PC-3 (cell line): ENCODE measurements around the gene INCA1. TPM values are rescaled to one million over a fixed set of nuclear protein-coding genes. Genes with fewer than 3 reads are reported as not detected.

Experiments
- ATAC-seq: fragments of 200-7000 bp; cut with Tn5 transposase; 2 replicates; pipeline ENCODE4 v1.9.1; 2020; ENCODE audit warnings: mild to moderate bottlenecking, moderate library complexity
- BruUV-seq: library from RNA; stranded (reverse); fragments of 400-500 nt; replicated peaks from 2 replicates; lab custom pipeline; 2021; lab: Mats Ljungman, UMichigan
- CTCF ChIA-PET: fragments of 300-600 bp; sonication (Branson Sonifier 250); formaldehyde crosslinking; loops from one replicate; lab custom pipeline; 2022; ENCODE audit warnings: antibody characterized with exemption; lab: Charles Lee
- POLR2A ChIA-PET: fragments of 300-600 bp; sonication (Branson Sonifier 250); formaldehyde crosslinking; loops from one replicate; lab custom pipeline; 2022; ENCODE audit warnings: antibody characterized with exemption; ENCODE audit not compliant: unreplicated experiment; lab: Charles Lee
- DNase-seq: peaks from one replicate; pipeline ENCODE4 v3.0.0-alpha.2; 2015
- H2AFZ ChIP-seq: fragments of 300-600 bp; sonication (generic); 2 replicates; pipeline ENCODE4 v1.6.0; 2016; ENCODE audit warnings: antibody characterized with exemption, low read length
- H3F3A ChIP-seq: fragments of 300-600 bp; sonication (generic); one replicate; pipeline ENCODE4 v1.6.0; 2017; ENCODE audit warnings: antibody characterized with exemption, low read length, control low read depth, mild to moderate bottlenecking; ENCODE audit not compliant: unreplicated experiment
- H3K27ac ChIP-seq: fragments of 300-600 bp; sonication (generic); 2 replicates; pipeline ENCODE4 v1.5.1; 2016; ENCODE audit warnings: mild to moderate bottlenecking, low read length
- H3K27me3 ChIP-seq: fragments of 300-600 bp; sonication (generic); 2 replicates; pipeline ENCODE4 v1.6.1; 2016; ENCODE audit warnings: low read length, mixed read lengths
- H3K36me3 ChIP-seq: fragments of 300-600 bp; sonication (generic); 2 replicates; pipeline ENCODE4 v1.6.1; 2016; ENCODE audit warnings: low read depth, mixed run types, low read length, mixed read lengths
- H3K4me1 ChIP-seq: fragments of 300-600 bp; sonication (generic); 2 replicates; pipeline ENCODE4 v1.5.1; 2016; ENCODE audit warnings: low read length; ENCODE audit not compliant: insufficient read depth
- H3K4me2 ChIP-seq: fragments of 300-600 bp; sonication (generic); 2 replicates; pipeline ENCODE4 v1.6.0; 2016; ENCODE audit warnings: low read length
- H3K4me3 ChIP-seq: fragments of 300-600 bp; sonication (generic); 2 replicates; pipeline ENCODE4 v1.5.1; 2016; ENCODE audit warnings: mild to moderate bottlenecking, low read length, mixed read lengths
- H3K79me2 ChIP-seq: fragments of 300-600 bp; sonication (generic); 2 replicates; pipeline ENCODE4 v1.6.1; 2017; ENCODE audit warnings: low read length, mixed read lengths
- H3K9ac ChIP-seq: fragments of 300-600 bp; sonication (generic); 2 replicates; pipeline ENCODE4 v1.6.0; 2016; ENCODE audit warnings: mild to moderate bottlenecking, low read length
- H3K9me2 ChIP-seq: fragments of 300-600 bp; sonication (generic); replicated peaks from 2 replicates; pipeline ENCODE4 v1.6.1; 2016; ENCODE audit warnings: mixed run types, low read length, mixed read lengths
- H3K9me3 ChIP-seq: fragments of 300-600 bp; sonication (generic); 2 replicates; pipeline ENCODE4 v1.6.1; 2016; ENCODE audit warnings: low read length, mixed read lengths
- H4K20me1 ChIP-seq: fragments of 300-600 bp; sonication (generic); 2 replicates; pipeline ENCODE4 v1.6.1; 2016; ENCODE audit warnings: low read length, mixed read lengths
- CTCF ChIP-seq: fragments of 300-600 bp; sonication (generic); conservative IDR thresholded peaks from 2 replicates; pipeline ENCODE4 v1.5.1; 2017; ENCODE audit warnings: antibody characterized with exemption, low read depth, mild to moderate bottlenecking, low read length
- EZH2 ChIP-seq: fragments of 300-600 bp; sonication (generic); IDR thresholded peaks from one replicate; pipeline ENCODE4 v1.6.1; 2017; ENCODE audit warnings: antibody characterized with exemption, mild to moderate bottlenecking, low read length; ENCODE audit not compliant: unreplicated experiment
- EZH2phosphoT487 ChIP-seq: fragments of 300-600 bp; sonication (generic); IDR thresholded peaks from 2 replicates; pipeline ENCODE4 v1.6.1; 2018; ENCODE audit warnings: mild to moderate bottlenecking, antibody characterized with exemption, low read length, borderline replicate concordance
- intact Hi-C: fragments of 100-400 bp; cut with micrococcal nuclease; formaldehyde crosslinking; loops from 2 replicates; pipeline ENCODE4 v1.9.0; 2023
- microRNA-seq: library from miRNA; unstranded; fragments of <30 nt; microRNA quantifications from one replicate; pipeline ENCODE4 v1.1.0, GENCODE V29; 2020; ENCODE audit not compliant: unreplicated experiment
- total RNA-seq: library from RNA; depleted of rRNA; stranded (reverse); fragments of >200 nt; gene quantifications from 2 replicates; pipeline ENCODE4 v1.2.3, GENCODE V29; 2014; rRNA removed

Gene INCA1
- total RNA-seq, 1 experiment from 2014 or later, result not detected

- H3F3A ChIP-seq, result no peaks in the 10 kb centered on the region
- DNase-seq (no peak), ATAC-seq (no peak)
- H3K36me3 ChIP-seq, result peaks cover 14% of the 10 kb centered on the region; the same call in 1 of the 2 replicates
- TSS peak; percentile 23 for BruUV-seq
- peak overlapping the region; percentile 97 for H3K4me2 ChIP-seq
- H3K9me3 ChIP-seq, result no peaks in the 10 kb centered on the region
- H3K4me3 ChIP-seq, result peak overlapping the region; percentile 91
- intact Hi-C loops, result no loop called here
- peak overlapping the region; percentile 76 for H2AFZ ChIP-seq
- no peak for TF ChIP-seq EZH2
- TF ChIP-seq EZH2phosphoT487, result no peak
- TF ChIP-seq CTCF, result no peak
- ChIA-PET POLR2A (interaction anchor here (0.5 to 0.8 kb wide), 2 partner anchors 10 to 602 kb away, joined by 3 to 17 read pairs; partner anchors contain the start of gene PFN1), CTCF (interaction anchor here (1.1 to 2.4 kb wide), 3 partner anchors 11 to 148 kb away, joined by 3 to 18 read pairs (median 4); no protein-coding TSS in a partner anchor)
- peak overlapping the region; percentile 87 for H3K27ac ChIP-seq
- H3K9me2 ChIP-seq, result no peaks in the 10 kb centered on the region
- no peaks in the 10 kb centered on the region for H4K20me1 ChIP-seq
- peak overlapping the region; percentile 98 for H3K9ac ChIP-seq
- H3K4me1 ChIP-seq, result peaks cover 22% of the 10 kb centered on the region
- no peaks in the 10 kb centered on the region for H3K27me3 ChIP-seq
- peaks cover 55% of the 10 kb centered on the region for H3K79me2 ChIP-seq
Observed at GRCh38 chr17:4938688-4939545, 58.4 kb downstream of the INCA1 start.

Small RNAs within 50 kb of the gene (microRNA-seq; reads per million reads assigned to microRNA genes)
- gene MIR6864, result not detected
- not detected for gene MIR6865

Other genes with a start within 250 kb of the INCA1 start
- gene TM4SF5, start 225.6 kb downstream of the INCA1 start, total RNA-seq, result not detected in 2 replicates
- 1.2 and 3.1 TPM in 2 replicates for gene VMO1, start 211.2 kb downstream of the INCA1 start, total RNA-seq
- 0.98 TPM in 1 of 2 replicates, not detected in the other for gene GLTPD2, start 208.6 kb downstream of the INCA1 start, total RNA-seq
- gene PSMB6, start 201.4 kb downstream of the INCA1 start, total RNA-seq, result 281 and 405 TPM in 2 replicates
- gene PLD2, start 190.4 kb downstream of the INCA1 start, total RNA-seq, result 24.3 and 27.3 TPM in 2 replicates
- gene MINK1, start 164.2 kb downstream of the INCA1 start, total RNA-seq, result 44.5 and 64.8 TPM in 2 replicates
- gene C17orf107, start 98.0 kb downstream of the INCA1 start, total RNA-seq, result 0.35 and 0.36 TPM in 2 replicates
- 0.11 TPM in 1 of 2 replicates, not detected in the other for gene CHRNE, start 94.4 kb downstream of the INCA1 start, total RNA-seq
- not detected in 2 replicates for gene GP1BA, start 65.2 kb downstream of the INCA1 start, total RNA-seq
- 64.3 and 72.1 TPM in 2 replicates for gene SLC25A11, start 57.5 kb downstream of the INCA1 start, total RNA-seq
- gene RNF167, start 57.3 kb downstream of the INCA1 start, total RNA-seq, result 37.8 and 43.1 TPM in 2 replicates
- gene PFN1, start 49.0 kb downstream of the INCA1 start, total RNA-seq, result 1,914 and 2,339 TPM in 2 replicates
- gene ENO3, start 46.4 kb downstream of the INCA1 start, total RNA-seq, result 2.4 and 7.5 TPM in 2 replicates
- gene SPAG7, start 29.7 kb downstream of the INCA1 start, total RNA-seq, result 44.1 and 48.4 TPM in 2 replicates
- 6.2 and 27.2 TPM in 2 replicates for gene CAMTA2, start 9.8 kb downstream of the INCA1 start, total RNA-seq
- gene KIF1C, start 428 bp upstream of the INCA1 start, total RNA-seq, result 60.9 and 67.9 TPM in 2 replicates
- not detected in 2 replicates for gene SLC52A1, start 37.9 kb upstream of the INCA1 start, total RNA-seq
- 0.58 and 0.84 TPM in 2 replicates for gene ZFP3, start 80.9 kb upstream of the INCA1 start, total RNA-seq
- 3.5 and 4.7 TPM in 2 replicates for gene ZNF232, start 114.4 kb upstream of the INCA1 start, total RNA-seq
- not detected in 2 replicates for gene USP6, start 118.5 kb upstream of the INCA1 start, total RNA-seq
- gene ZNF594, start 194.3 kb upstream of the INCA1 start, total RNA-seq, result 1.7 and 9.4 TPM in 2 replicates
- gene SCIMP, start 237.3 kb upstream of the INCA1 start, total RNA-seq, result not detected in 2 replicates